ENCODE measurements around the gene OSBPL7.

DNA sequence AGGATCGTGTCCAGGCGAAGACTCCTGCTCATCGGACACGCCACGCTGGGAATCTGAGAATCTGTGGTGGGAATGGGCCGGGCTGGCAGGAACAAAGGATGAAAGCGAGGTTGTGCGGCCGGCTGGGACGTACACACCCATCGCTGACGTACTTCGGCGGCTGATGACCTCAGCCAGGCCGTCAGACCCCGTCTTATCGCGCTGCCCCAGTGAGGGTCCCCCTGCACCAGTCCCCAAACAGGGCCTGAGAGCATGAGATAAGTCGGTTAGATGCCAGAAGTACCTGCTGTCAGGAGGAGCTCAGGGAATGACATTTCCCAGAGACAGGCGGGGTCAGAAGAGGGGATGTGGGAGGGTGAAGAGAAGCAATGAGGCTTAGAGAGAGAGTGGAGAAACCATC lies 45.3 kb upstream of the OSBPL7 start:
- TF ChIP-seq, protein P1, sequence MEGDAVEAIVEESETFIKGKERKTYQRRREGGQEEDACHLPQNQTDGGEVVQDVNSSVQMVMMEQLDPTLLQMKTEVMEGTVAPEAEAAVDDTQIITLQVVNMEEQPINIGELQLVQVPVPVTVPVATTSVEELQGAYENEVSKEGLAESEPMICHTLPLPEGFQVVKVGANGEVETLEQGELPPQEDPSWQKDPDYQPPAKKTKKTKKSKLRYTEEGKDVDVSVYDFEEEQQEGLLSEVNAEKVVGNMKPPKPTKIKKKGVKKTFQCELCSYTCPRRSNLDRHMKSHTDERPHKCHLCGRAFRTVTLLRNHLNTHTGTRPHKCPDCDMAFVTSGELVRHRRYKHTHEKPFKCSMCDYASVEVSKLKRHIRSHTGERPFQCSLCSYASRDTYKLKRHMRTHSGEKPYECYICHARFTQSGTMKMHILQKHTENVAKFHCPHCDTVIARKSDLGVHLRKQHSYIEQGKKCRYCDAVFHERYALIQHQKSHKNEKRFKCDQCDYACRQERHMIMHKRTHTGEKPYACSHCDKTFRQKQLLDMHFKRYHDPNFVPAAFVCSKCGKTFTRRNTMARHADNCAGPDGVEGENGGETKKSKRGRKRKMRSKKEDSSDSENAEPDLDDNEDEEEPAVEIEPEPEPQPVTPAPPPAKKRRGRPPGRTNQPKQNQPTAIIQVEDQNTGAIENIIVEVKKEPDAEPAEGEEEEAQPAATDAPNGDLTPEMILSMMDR (IDR thresholded peaks at IDR 0.05 in 2 of 3, conservative IDR thresholded peaks at IDR 0.05 in 1 of 3; ENCODE audit: borderline replicate concordance in 1 of 3, insufficient read depth in 1 of 3, low read depth in 2 of 3, low read length in 2 of 3), result no peak
- TF ChIP-seq POLR2A (IDR thresholded peaks at IDR 0.05; ENCODE audit: borderline replicate concordance, extremely low read depth, insufficient read depth, insufficient read length), result no peak
- TF ChIP-seq, protein P2, sequence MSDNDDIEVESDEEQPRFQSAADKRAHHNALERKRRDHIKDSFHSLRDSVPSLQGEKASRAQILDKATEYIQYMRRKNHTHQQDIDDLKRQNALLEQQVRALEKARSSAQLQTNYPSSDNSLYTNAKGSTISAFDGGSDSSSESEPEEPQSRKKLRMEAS (IDR thresholded peaks at IDR 0.05), result no peak
- no peak for TF ChIP-seq CBX3 (IDR thresholded peaks at IDR 0.05; ENCODE audit: low read depth)
- TF ChIP-seq SRF (IDR thresholded peaks at IDR 0.05; ENCODE audit: low read depth), result no peak
- TF ChIP-seq EGR1 (IDR thresholded peaks at IDR 0.05; ENCODE audit: low read depth), result no peak
- no peak for TF ChIP-seq EZH2 (IDR thresholded peaks at IDR 0.05)

Data from HCT116 (cell line).